Measurements from ENCODE around the gene ITGA3. TPM values are rescaled to one million over a fixed set of nuclear protein-coding genes. Genes with fewer than 3 reads are reported as not detected.

ITGA3 gene
- polyA plus RNA-seq, 1 of the 3 experiments (the other 2 are of a cell fraction): 766 TPM

- TF ChIP-seq EP300 (IDR thresholded peaks at IDR 0.05; ENCODE audit: borderline replicate concordance in 1 of 2, low read depth in 1 of 2, low read length in 1 of 2) (peak in 1 of 2 experiments; percentile 76; a peak in 1 of 4 replicates), MXI1 (IDR thresholded peaks at IDR 0.05; ENCODE audit: low read depth, low read length) (no peak), YY1 (IDR thresholded peaks at IDR 0.05; ENCODE audit: low read depth) (no peak), SIN3A (IDR thresholded peaks at IDR 0.05; ENCODE audit: borderline replicate concordance, low read depth, low read length) (no peak; the same call in 1 of the 2 replicates), TEAD4 (IDR thresholded peaks at IDR 0.05; ENCODE audit: borderline replicate concordance, insufficient read depth) (no peak), USF2 (IDR thresholded peaks at IDR 0.05; ENCODE audit: borderline replicate concordance, low read depth, low read length) (no peak)
- TF ChIP-seq, protein P1, sequence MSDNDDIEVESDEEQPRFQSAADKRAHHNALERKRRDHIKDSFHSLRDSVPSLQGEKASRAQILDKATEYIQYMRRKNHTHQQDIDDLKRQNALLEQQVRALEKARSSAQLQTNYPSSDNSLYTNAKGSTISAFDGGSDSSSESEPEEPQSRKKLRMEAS (IDR thresholded peaks at IDR 0.05; ENCODE audit: low read depth): peak; percentile 76
Observed at GRCh38 chr17:50047488-50048126, 8.3 kb upstream of the ITGA3 start (continued).

DNA sequence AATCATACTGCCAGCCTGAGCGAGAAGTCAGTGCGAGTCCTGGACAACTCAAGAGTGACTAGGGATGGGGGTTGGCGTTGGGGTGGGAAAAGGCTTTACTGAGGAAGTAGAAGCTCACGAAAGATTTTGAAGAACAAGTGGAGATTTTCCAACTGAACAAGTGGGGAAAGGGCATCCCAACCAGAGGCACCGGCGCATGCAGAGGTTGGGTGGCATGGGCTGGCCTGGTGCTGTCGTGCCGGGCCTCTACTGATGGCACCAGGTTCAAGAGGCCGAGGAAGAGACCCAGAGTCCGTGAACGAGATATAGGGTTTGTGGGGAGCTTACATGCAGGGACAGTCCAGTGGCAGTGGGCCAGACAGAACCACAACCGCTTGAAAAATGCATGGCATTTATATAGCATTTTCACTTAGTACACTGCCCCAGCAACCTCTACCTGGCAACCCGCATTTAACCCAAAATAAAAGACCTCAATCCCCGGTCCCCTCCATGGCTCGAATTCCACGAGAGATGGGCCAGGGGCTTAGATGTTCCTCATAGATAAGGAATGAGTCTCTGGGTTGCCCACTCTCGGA is 7.7 kb upstream of the ITGA3 start:
- H3K4me3 ChIP-seq (ENCODE audit: low read depth in 2 of 2, low read length in 1 of 2): no peak overlapping the region
- no peaks in the 10 kb centered on the region for H4K20me1 ChIP-seq (ENCODE audit: insufficient read depth)
- peak overlapping the region; percentile 12 to 100; a peak in 3 of 4 replicates for H3K27ac ChIP-seq (ENCODE audit: low read depth in 2 of 2, low read length in 1 of 2)
- peak overlapping the region; percentile 20; the same call in 1 of the 2 replicates for H3K9ac ChIP-seq
- H2AFZ ChIP-seq (ENCODE audit: low read depth): no peak overlapping the region
- peaks cover 24% of the 10 kb centered on the region for H3K79me2 ChIP-seq (ENCODE audit: insufficient read depth)
- no peak for TF ChIP-seq CHD2 (IDR thresholded peaks at IDR 0.05; ENCODE audit: low read length, partially characterized antibody)
- TF ChIP-seq GABPA (IDR thresholded peaks at IDR 0.05; ENCODE audit: low read depth): no peak
- TF ChIP-seq, protein P2, sequence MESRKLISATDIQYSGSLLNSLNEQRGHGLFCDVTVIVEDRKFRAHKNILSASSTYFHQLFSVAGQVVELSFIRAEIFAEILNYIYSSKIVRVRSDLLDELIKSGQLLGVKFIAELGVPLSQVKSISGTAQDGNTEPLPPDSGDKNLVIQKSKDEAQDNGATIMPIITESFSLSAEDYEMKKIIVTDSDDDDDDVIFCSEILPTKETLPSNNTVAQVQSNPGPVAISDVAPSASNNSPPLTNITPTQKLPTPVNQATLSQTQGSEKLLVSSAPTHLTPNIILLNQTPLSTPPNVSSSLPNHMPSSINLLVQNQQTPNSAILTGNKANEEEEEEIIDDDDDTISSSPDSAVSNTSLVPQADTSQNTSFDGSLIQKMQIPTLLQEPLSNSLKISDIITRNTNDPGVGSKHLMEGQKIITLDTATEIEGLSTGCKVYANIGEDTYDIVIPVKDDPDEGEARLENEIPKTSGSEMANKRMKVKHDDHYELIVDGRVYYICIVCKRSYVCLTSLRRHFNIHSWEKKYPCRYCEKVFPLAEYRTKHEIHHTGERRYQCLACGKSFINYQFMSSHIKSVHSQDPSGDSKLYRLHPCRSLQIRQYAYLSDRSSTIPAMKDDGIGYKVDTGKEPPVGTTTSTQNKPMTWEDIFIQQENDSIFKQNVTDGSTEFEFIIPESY (IDR thresholded peaks at IDR 0.05; ENCODE audit: borderline replicate concordance, low read depth): no peak
- no peak for TF ChIP-seq TCF12 (IDR thresholded peaks at IDR 0.05)
- no peak for TF ChIP-seq SIN3A (IDR thresholded peaks at IDR 0.05; ENCODE audit: borderline replicate concordance, low read depth, low read length)
- TF ChIP-seq, protein P3, sequence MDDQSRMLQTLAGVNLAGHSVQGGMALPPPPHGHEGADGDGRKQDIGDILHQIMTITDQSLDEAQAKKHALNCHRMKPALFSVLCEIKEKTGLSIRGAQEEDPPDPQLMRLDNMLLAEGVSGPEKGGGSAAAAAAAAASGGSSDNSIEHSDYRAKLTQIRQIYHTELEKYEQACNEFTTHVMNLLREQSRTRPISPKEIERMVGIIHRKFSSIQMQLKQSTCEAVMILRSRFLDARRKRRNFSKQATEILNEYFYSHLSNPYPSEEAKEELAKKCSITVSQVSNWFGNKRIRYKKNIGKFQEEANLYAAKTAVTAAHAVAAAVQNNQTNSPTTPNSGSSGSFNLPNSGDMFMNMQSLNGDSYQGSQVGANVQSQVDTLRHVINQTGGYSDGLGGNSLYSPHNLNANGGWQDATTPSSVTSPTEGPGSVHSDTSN (IDR thresholded peaks at IDR 0.05): no peak
- no peak for TF ChIP-seq JUND (IDR thresholded peaks at IDR 0.05)
- TF ChIP-seq RFX5 (IDR thresholded peaks at IDR 0.05; ENCODE audit: low read length): no peak
- no peak for TF ChIP-seq TEAD4 (IDR thresholded peaks at IDR 0.05; ENCODE audit: borderline replicate concordance, insufficient read depth)
- no peak for TF ChIP-seq FOXJ3 (CRISPR knock-in tag; IDR thresholded peaks at IDR 0.05)
- TF ChIP-seq ELF1 (IDR thresholded peaks at IDR 0.05): no peak
- no peak; the same call in 1 of the 2 replicates for TF ChIP-seq NFIC (IDR thresholded peaks at IDR 0.05; ENCODE audit: borderline replicate concordance)
- H3K36me3 ChIP-seq (replicated peaks in 1 of 2; ENCODE audit: control insufficient read depth in 1 of 2, insufficient read depth in 2 of 2, low read length in 1 of 2): peaks cover 0 to 3% of the 10 kb centered on the region in 2 experiments
- POLR2A ChIA-PET: interaction anchor here (0.7 kb wide), 1 partner anchor 11 kb away, joined by 3 read pairs; no protein-coding TSS in a partner anchor
- peak overlapping the region; percentile 67 for H3K4me2 ChIP-seq
- no peaks in the 10 kb centered on the region for H3K9me3 ChIP-seq
- no peak for DNase-seq
- H3F3A ChIP-seq (replicated peaks; ENCODE audit: insufficient read depth): peaks cover 63% of the 10 kb centered on the region
- H3K4me1 ChIP-seq (ENCODE audit: control insufficient read depth in 1 of 2, insufficient read depth in 2 of 2, low read depth in 1 of 2, low read length in 1 of 2): peaks cover 32 to 70% of the 10 kb centered on the region in 2 experiments
- no peaks in the 10 kb centered on the region for H3K27me3 ChIP-seq (ENCODE audit: insufficient read depth)
- H3K9me2 ChIP-seq: no peaks in the 10 kb centered on the region
- WGBS (ENCODE audit: low lambda C conversion rate): 93% methylated on average over 17 of the region's 17 CpGs
- CTCF ChIA-PET: interaction anchor here (0.9 to 6.4 kb wide), 5 partner anchors 8 to 50 kb away, joined by 3 to 52 read pairs (median 21); partner anchors contain the start of gene ITGA3
